OCI-LY7 (cell line): ENCODE data around the gene BRMS1.

Experiments
- EZH2phosphoT487 ChIP-seq: fragments of 200-600 bp; sonication (generic); IDR thresholded peaks from 2 replicates; pipeline ENCODE4 v1.6.1; 2018; ENCODE audit warnings: low read depth, borderline replicate concordance, mild to moderate bottlenecking, mixed run types, antibody characterized with exemption, low read length, moderate library complexity, mixed read lengths
- TF ChIP-seq, protein P1 (sequence below): fragments of 200-600 bp; sonication (generic); conservative IDR thresholded peaks from 2 replicates; pipeline ENCODE4 v1.5.1; 2014; ENCODE audit warnings: mild to moderate bottlenecking, antibody characterized with exemption, low read length, moderate library complexity, mixed read lengths

DNA sequence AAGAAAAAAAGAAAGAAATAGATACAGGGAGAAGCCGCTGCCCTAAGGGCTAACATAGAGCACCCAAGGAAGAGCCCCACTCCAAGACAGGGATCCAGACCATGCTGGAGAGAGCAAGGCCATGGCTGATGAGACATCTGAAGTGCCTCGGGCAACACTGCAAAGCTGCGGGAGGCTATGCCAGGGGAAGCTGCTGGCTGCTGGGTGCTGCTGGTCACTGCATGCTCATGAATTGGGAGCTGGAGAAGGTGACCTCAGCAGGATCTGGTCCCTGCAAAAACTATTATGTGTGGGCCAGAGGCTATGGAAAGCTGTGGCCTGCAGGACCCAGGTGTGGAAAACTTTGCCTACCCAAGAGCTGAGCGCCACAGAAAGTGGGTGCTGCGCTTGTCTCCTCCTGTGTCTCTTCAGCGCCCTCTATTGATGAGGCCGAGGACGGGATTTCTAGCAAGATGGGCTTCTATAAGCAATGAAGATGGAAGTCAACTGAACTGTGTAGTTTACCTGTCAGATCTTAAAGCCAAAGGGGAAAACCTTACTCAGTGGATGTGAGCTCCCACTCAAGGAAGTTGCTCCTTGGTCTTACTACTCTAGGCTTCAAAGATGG is 44.0 kb upstream of the BRMS1 start:
- TF ChIP-seq, protein P1, sequence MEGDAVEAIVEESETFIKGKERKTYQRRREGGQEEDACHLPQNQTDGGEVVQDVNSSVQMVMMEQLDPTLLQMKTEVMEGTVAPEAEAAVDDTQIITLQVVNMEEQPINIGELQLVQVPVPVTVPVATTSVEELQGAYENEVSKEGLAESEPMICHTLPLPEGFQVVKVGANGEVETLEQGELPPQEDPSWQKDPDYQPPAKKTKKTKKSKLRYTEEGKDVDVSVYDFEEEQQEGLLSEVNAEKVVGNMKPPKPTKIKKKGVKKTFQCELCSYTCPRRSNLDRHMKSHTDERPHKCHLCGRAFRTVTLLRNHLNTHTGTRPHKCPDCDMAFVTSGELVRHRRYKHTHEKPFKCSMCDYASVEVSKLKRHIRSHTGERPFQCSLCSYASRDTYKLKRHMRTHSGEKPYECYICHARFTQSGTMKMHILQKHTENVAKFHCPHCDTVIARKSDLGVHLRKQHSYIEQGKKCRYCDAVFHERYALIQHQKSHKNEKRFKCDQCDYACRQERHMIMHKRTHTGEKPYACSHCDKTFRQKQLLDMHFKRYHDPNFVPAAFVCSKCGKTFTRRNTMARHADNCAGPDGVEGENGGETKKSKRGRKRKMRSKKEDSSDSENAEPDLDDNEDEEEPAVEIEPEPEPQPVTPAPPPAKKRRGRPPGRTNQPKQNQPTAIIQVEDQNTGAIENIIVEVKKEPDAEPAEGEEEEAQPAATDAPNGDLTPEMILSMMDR, result peak; percentile 88
- TF ChIP-seq EZH2phosphoT487, result no peak
